ENCODE results near the gene SCAI. TPM values are rescaled to one million over a fixed set of nuclear protein-coding genes. Genes with fewer than 3 reads are reported as not detected.

SCAI gene
- polyA plus RNA-seq, 3 donors, result 9.2 to 15.5 (median 13.2) TPM

Other genes with a start within 250 kb of the SCAI start
- 10 to 100 TPM; 15.3 to 21.9 (median 16.5) TPM for gene GOLGA1, start 202.4 kb downstream of the SCAI start, polyA plus RNA-seq (ENCODE audit: insufficient read length in 3 of 3)
- 10 to 100 TPM; 44.9 to 54.3 (median 51.0) TPM for gene PPP6C, start 46.3 kb upstream of the SCAI start, polyA plus RNA-seq (ENCODE audit: insufficient read length in 3 of 3)
- gene RABEPK, start 57.0 kb upstream of the SCAI start, polyA plus RNA-seq (ENCODE audit: insufficient read length in 3 of 3), result 10 to 100 TPM; 21.6 to 22.9 (median 22.6) TPM
- 100 to 1,000 TPM; 359 to 421 (median 385) TPM for gene HSPA5, start 97.8 kb upstream of the SCAI start, polyA plus RNA-seq (ENCODE audit: insufficient read length in 3 of 3)
- gene GAPVD1, start 118.3 kb upstream of the SCAI start, polyA plus RNA-seq (ENCODE audit: insufficient read length in 3 of 3), result 10 to 100 TPM; 26.0 to 42.2 (median 35.6) TPM